Hair follicular keratinocyte (primary cell): Measurements from ENCODE around the gene NUDT12. TPM values are rescaled to one million over a fixed set of nuclear protein-coding genes. Genes with fewer than 3 reads are reported as not detected.

Experiments used
- total RNA-seq: library from RNA; depleted of rRNA; stranded (reverse); fragments of >200 nt; gene quantifications from 2 replicates; pipeline ENCODE4 v1.2.3, GENCODE V29; 2015

NUDT12 gene
- total RNA-seq = 10.3 and 13.0 TPM in 2 replicates

GRCh38 chr5:103562453-103563157 is at the start of gene NUDT12:
NUDT12 (minus strand) TSS chr5:103562789; CDS start chr5:103560248, 2,541 bp downstream.

